ENCODE measurements around the gene C2CD4D.
"Not testable (repeated sequence)": the region's sequence is repeated elsewhere in the genome, so short reads cannot be mapped to it uniquely, and the experiment has no call there.

The C2CD4D gene

DNA sequence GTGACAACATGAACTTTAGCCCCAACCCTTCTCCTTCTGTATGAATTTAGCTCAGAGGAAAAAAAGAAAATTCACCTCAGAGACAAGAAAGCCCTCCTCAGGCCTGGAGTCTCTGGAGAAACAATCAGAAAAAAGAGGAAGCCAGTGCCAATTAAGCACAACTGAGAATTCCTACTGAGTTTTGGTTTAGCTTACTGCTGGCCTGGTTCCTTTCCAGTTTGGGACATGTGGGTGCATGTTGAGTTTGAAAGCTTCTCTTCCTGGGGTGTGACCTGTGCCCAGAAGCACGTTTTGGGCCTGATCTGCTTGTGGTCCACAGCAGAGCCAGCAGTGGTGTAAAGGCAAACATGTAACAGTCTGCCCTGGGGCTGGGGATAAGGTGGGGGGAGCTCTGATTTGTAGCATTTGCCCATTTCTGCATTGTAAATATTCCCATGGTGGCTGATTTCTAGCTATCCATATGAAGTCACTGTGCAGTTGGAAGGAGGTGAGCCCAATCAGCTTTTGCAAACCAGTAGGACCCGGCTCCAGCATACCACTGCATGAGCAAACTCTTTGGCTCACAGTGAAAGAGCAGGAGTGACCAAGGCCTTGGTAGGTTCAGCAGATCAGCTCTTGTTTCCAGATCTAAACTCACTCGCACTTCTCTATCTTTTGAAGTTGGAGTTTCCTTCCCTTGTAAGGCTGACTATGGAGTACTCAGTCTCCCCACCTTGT, 18.6 kb upstream of the C2CD4D start:
- Histone ChIP-seq H3K4me1 (ENCODE audit: control insufficient read depth in 1 of 2, insufficient read depth in 2 of 2, low read length in 2 of 2) (no peaks in the 10 kb centered on the region), H3K4me3 (ENCODE audit: low read depth in 1 of 2, low read length in 2 of 2) (no peak overlapping the region), H3K9me3 (ENCODE audit: control insufficient read depth in 1 of 2, low read length in 2 of 2) (no peaks in the 10 kb centered on the region), H3K36me3 (ENCODE audit: control insufficient read depth in 1 of 2, insufficient read depth in 2 of 2, low read length in 2 of 2) (no peaks in the 10 kb centered on the region), H3K27me3 (ENCODE audit: low read depth, low read length) (no peaks in the 10 kb centered on the region), H3K27ac (ENCODE audit: low read length) (no peak overlapping the region)

DNA sequence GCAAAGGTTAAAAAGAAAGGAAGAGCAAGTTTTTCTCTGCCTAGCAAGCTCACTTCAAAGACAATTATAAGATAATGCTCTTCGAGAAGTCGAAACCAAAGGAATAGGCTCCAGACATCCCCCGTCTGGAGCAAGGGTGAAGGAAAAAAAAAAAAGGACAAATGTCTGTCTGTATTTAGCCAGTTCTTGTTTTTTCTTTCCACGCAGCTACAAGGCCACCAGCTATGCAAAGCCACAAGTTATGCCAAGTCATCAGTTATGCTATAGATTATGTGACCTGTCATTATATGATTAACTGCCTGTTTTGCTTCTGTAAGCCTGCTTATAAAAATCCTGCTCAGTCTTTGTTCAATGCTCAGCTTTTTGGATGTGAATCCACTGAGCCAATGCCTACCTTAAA, 16.3 kb upstream of the C2CD4D start:
- Histone ChIP-seq H3K4me1 (ENCODE audit: control insufficient read depth in 1 of 2, insufficient read depth in 2 of 2, low read length in 2 of 2) (no peaks in the 10 kb centered on the region), H3K36me3 (ENCODE audit: control insufficient read depth in 1 of 2, insufficient read depth in 2 of 2, low read length in 2 of 2) (no peaks in the 10 kb centered on the region), H3K27ac (ENCODE audit: low read length) (no peak overlapping the region), H3K9me3 (ENCODE audit: control insufficient read depth in 1 of 2, low read length in 2 of 2) (no peaks in the 10 kb centered on the region), H3K4me3 (ENCODE audit: low read depth in 1 of 2, low read length in 2 of 2) (no peak overlapping the region), H3K27me3 (ENCODE audit: low read depth, low read length) (no peaks in the 10 kb centered on the region)

DNA sequence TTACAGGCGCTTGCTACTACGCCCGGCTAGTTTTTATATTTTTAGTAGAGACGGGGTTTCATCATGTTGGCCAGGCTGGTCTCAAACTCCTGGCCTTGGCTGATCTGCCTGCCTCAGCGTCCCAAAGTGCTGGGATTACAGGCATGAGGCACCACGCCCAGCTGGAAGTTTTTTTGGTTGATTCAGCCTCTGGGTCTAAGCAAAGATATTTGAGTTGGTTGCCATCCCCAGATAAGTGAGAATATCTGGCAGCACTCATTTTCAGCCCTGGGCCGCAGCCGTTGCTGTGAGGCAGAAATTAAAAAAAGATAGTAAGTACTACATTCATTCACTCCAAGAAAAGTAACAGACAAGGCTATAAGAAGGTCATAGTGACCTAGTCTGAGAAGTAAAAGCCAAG, 15.9 kb upstream of the C2CD4D start:
- not testable (repeated sequence) for H3K27me3 ChIP-seq (ENCODE audit: low read depth, low read length); H3K4me1 ChIP-seq (ENCODE audit: control insufficient read depth in 1 of 2, insufficient read depth in 2 of 2, low read length in 2 of 2); H3K36me3 ChIP-seq (ENCODE audit: control insufficient read depth in 1 of 2, insufficient read depth in 2 of 2, low read length in 2 of 2); H3K9me3 ChIP-seq (ENCODE audit: control insufficient read depth in 1 of 2, low read length in 2 of 2); H3K4me3 ChIP-seq (ENCODE audit: low read depth in 1 of 2, low read length in 2 of 2); H3K27ac ChIP-seq (ENCODE audit: low read length)

DNA sequence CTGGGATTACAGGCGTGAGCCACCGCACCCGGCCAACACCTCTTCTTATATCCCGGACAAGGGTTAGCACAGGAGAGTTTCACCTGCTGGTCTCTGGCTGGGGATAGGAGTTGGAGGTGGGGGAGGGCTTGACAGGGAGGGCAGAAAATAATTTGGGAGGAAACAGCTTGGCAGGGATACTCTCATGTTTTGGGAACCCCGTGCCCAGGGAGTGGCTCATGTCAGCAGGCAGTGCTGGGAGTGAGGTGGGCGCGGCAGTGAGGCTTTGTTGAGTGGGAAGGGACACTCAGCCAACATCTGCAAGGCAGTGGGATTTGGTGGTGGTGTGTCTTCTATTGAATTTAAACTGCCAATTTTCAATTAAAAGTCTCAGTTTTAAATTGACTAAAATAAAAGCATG, 15.0 kb upstream of the C2CD4D start:
- no peak overlapping the region for H3K27ac ChIP-seq (ENCODE audit: low read length)
- H3K27me3 ChIP-seq (ENCODE audit: low read depth, low read length), result no peaks in the 10 kb centered on the region
- no peaks in the 10 kb centered on the region for H3K36me3 ChIP-seq (ENCODE audit: control insufficient read depth in 1 of 2, insufficient read depth in 2 of 2, low read length in 2 of 2)
- no peaks in the 10 kb centered on the region for H3K4me1 ChIP-seq (ENCODE audit: control insufficient read depth in 1 of 2, insufficient read depth in 2 of 2, low read length in 2 of 2)
- no peak overlapping the region for H3K4me3 ChIP-seq (ENCODE audit: low read depth in 1 of 2, low read length in 2 of 2)
- H3K9me3 ChIP-seq (ENCODE audit: control insufficient read depth in 1 of 2, low read length in 2 of 2), result no peaks in the 10 kb centered on the region

DNA sequence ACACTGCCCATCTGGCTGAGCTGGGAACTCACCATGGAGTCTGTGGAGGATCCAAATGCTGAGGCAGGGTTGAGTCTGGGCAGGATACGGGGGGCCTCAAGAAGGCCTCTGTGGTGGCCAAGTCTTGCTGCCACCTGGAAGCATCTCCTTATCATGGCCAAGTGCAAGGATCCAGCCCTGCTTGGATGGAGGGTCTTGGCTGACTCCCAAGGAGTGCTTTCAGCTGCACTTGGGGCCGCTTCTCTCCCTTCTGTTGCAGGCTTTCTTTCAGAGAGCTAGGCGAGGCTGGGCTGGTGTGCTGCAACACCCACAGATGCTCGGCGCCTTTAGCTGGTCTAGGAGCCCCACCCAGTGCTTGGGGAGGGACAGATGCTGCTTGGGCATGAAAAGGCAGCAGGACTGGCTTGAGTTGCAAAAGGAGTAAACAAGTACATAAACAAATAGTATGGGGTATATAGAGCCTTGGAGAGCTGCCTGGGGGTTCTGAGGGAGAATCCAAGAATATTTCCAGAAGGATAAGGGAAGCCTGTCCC, 13.9 kb upstream of the C2CD4D start, which contains the start of gene THEM5:
Gene THEM5 (minus strand): TSS at position 302 of the 533 bp plus-strand sequence. CDS start 147 bp downstream, at position 155.
- Histone ChIP-seq H3K27me3 (ENCODE audit: low read depth, low read length) (no peaks in the 10 kb centered on the region), H3K36me3 (ENCODE audit: control insufficient read depth in 1 of 2, insufficient read depth in 2 of 2, low read length in 2 of 2) (no peaks in the 10 kb centered on the region), H3K27ac (ENCODE audit: low read length) (no peak within 1 kb of the TSS), H3K4me3 (ENCODE audit: low read depth in 1 of 2, low read length in 2 of 2) (no peak within 1 kb of the TSS), H3K4me1 (ENCODE audit: control insufficient read depth in 1 of 2, insufficient read depth in 2 of 2, low read length in 2 of 2) (no peaks in the 10 kb centered on the region), H3K9me3 (ENCODE audit: control insufficient read depth in 1 of 2, low read length in 2 of 2) (no peaks in the 10 kb centered on the region)

DNA sequence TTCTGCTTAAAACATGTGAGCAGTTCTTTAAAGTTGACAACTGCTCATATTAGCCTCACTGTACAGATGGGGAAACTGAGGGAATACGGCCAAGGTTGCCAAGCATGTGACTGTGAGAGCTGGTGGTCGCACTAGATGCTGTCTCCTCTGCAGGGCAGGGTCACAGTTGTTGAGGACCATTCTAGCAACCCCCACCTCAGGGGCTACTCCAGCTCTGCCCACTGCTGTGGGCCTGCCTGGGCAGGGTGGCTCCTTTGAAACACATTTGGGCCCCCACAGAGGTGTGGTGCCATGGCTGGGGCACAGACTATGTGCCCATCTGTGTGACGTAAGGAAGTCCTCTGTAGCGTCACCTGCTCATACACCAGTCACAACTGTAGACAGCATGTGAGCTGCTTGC, 13.1 kb upstream of the C2CD4D start:
- Histone ChIP-seq H3K9me3 (ENCODE audit: control insufficient read depth in 1 of 2, low read length in 2 of 2) (no peaks in the 10 kb centered on the region), H3K4me1 (ENCODE audit: control insufficient read depth in 1 of 2, insufficient read depth in 2 of 2, low read length in 2 of 2) (no peaks in the 10 kb centered on the region), H3K36me3 (ENCODE audit: control insufficient read depth in 1 of 2, insufficient read depth in 2 of 2, low read length in 2 of 2) (no peaks in the 10 kb centered on the region), H3K27me3 (ENCODE audit: low read depth, low read length) (no peaks in the 10 kb centered on the region), H3K27ac (ENCODE audit: low read length) (no peak overlapping the region), H3K4me3 (ENCODE audit: low read depth in 1 of 2, low read length in 2 of 2) (no peak overlapping the region)

DNA sequence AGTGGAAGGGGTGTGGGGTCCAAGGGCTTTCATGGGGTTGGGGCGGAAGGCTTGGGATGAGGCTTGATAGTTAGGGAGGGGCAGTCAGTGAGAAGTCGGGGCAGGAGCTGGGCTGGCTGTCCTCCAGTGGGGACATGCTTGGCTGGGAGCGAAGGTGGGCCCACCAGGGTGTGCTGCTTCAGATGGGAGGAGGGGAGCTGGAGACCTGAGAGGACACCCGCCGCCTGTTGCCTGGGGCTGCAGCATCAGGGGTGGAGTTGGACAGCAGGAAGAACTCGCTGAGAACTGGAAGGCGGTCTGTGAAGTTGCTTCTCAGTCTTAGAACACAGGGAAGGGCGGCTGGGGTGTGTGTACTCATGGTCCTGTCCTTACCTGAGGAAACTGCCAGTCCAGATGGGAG, 12.3 kb upstream of the C2CD4D start:
- no peaks in the 10 kb centered on the region for H3K36me3 ChIP-seq (ENCODE audit: control insufficient read depth in 1 of 2, insufficient read depth in 2 of 2, low read length in 2 of 2)
- no peaks in the 10 kb centered on the region for H3K4me1 ChIP-seq (ENCODE audit: control insufficient read depth in 1 of 2, insufficient read depth in 2 of 2, low read length in 2 of 2)
- no peaks in the 10 kb centered on the region for H3K27me3 ChIP-seq (ENCODE audit: low read depth, low read length)
- H3K4me3 ChIP-seq (ENCODE audit: low read depth in 1 of 2, low read length in 2 of 2), result no peak overlapping the region
- H3K27ac ChIP-seq (ENCODE audit: low read length), result no peak overlapping the region
- no peaks in the 10 kb centered on the region for H3K9me3 ChIP-seq (ENCODE audit: control insufficient read depth in 1 of 2, low read length in 2 of 2)

DNA sequence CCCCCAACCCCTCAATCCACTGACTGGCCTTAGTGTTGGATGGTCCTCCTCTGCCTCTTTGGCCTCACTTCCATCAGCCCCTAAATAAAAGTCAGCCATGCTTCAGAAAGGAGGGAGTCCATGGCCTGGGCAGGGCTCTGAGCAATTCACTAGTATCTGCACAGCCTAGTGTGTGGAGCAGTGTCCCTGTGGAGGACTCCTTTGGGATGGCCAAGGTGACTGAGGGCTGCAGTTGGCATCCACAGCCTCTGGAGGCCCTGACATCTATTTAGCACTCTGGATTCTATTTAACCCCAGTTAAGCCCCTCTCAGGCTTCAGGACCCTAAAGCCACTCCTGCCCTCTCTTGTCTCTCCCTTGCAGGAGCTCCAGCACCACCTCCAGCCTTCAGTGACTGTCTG, 10.3 kb upstream of the C2CD4D start:
- H3K36me3 ChIP-seq (ENCODE audit: control insufficient read depth in 1 of 2, insufficient read depth in 2 of 2, low read length in 2 of 2), result no peaks in the 10 kb centered on the region

DNA sequence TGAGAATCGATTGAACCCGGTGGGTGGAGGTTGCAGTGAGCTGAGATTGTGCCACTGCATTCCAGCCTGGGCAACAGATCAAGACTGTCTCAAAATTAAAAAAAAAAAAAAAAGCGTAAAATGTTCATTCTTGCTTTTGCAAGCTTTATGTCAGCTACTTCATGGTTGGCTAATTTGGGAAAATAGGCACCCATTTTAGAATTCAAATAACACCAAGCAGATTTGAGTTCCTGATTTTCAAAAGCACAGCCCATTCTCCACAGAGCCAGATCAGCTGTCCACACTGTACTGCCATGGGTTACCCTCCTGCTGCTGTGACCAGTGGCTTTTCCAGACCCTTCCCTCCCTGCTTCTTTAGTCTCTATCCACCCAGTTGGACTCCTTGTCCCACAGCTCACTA, 9.5 kb upstream of the C2CD4D start:
- Histone ChIP-seq H3K4me1 (ENCODE audit: control insufficient read depth in 1 of 2, insufficient read depth in 2 of 2, low read length in 2 of 2) (no peaks in the 10 kb centered on the region), H3K36me3 (ENCODE audit: control insufficient read depth in 1 of 2, insufficient read depth in 2 of 2, low read length in 2 of 2) (no peaks in the 10 kb centered on the region), H3K9me3 (ENCODE audit: control insufficient read depth in 1 of 2, low read length in 2 of 2) (no peaks in the 10 kb centered on the region), H3K4me3 (ENCODE audit: low read depth in 1 of 2, low read length in 2 of 2) (no peak overlapping the region), H3K27me3 (ENCODE audit: low read depth, low read length) (no peaks in the 10 kb centered on the region), H3K27ac (ENCODE audit: low read length) (no peak overlapping the region)

More for the DNA sequence above, 10.3 kb upstream of the C2CD4D start:
- Histone ChIP-seq H3K27ac (ENCODE audit: low read length) (no peak overlapping the region), H3K4me1 (ENCODE audit: control insufficient read depth in 1 of 2, insufficient read depth in 2 of 2, low read length in 2 of 2) (no peaks in the 10 kb centered on the region), H3K9me3 (ENCODE audit: control insufficient read depth in 1 of 2, low read length in 2 of 2) (no peaks in the 10 kb centered on the region), H3K27me3 (ENCODE audit: low read depth, low read length) (no peaks in the 10 kb centered on the region), H3K4me3 (ENCODE audit: low read depth in 1 of 2, low read length in 2 of 2) (no peak overlapping the region)

DNA sequence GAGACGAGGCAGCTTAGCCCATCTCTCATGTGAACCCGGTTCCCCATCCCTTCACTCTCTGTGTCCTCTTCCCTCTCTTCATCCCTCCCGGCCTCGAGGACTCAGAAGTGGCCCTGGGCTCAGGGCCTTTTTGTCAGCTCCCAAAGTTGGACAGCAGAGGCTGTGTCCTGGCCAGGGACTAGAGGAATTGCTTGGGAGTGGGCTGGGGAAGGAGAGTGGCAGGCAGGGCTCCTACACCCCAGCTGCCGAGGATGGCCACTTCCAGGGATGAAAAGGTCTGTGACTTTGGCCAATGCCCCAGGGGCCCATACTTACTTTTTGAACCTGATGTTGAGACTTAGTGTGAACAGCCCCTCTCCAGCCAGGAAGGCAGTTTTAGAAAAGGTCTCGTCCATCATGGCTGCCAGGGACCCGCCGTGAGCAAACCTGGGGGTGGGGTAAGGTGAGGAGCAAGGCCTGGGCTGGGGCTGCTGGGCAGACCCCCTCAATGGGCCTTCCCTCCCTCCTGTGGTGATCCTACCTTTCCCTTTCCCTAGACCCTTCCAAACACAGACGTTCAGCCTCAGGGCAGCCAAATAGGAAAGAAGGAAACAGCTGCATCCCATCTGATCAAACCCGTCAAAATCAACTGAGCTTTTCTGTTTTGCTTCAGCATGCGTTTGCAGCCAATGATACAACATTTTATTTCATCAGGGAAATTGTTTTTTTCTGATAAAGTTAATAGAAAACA, 8.4 kb upstream of the C2CD4D start:
- no peak overlapping the region for H3K27ac ChIP-seq (ENCODE audit: low read length)
- no peak overlapping the region for H3K4me3 ChIP-seq (ENCODE audit: low read depth in 1 of 2, low read length in 2 of 2)
- H3K9me3 ChIP-seq (ENCODE audit: control insufficient read depth in 1 of 2, low read length in 2 of 2), result no peaks in the 10 kb centered on the region
- no peaks in the 10 kb centered on the region for H3K4me1 ChIP-seq (ENCODE audit: control insufficient read depth in 1 of 2, insufficient read depth in 2 of 2, low read length in 2 of 2)
- H3K36me3 ChIP-seq (ENCODE audit: control insufficient read depth in 1 of 2, insufficient read depth in 2 of 2, low read length in 2 of 2), result no peaks in the 10 kb centered on the region
- no peaks in the 10 kb centered on the region for H3K27me3 ChIP-seq (ENCODE audit: low read depth, low read length)

DNA sequence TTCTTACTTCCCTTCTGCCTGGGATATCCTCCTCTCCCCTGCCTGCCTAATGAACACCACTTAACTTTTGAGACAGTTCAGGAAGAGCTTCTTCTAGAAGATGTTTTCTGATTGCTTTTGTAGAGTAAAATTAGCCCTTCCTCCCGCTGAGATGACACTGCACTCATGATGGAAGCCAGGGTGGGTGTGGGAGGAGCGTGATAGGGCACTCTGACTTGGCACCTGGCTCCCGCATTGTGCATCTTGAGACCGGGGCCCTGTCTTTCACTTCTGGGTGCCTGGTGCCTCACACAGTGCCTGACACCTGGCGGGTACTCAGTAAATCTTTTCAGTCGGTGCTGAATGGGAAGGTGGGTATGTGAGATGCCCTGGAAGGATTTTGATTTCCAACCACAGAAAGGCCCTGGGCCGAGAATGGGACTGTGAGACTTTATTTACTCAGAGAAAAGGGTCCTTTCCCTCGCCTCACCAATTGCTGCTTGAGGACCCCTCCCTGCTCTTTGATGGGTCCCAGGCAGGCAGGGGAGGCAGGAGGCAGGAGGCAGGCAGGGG, 7.1 kb upstream of the C2CD4D start:
- H3K4me1 ChIP-seq (ENCODE audit: control insufficient read depth in 1 of 2, insufficient read depth in 2 of 2, low read length in 2 of 2), result no peaks in the 10 kb centered on the region
- H3K9me3 ChIP-seq (ENCODE audit: control insufficient read depth in 1 of 2, low read length in 2 of 2), result no peaks in the 10 kb centered on the region
- no peaks in the 10 kb centered on the region for H3K36me3 ChIP-seq (ENCODE audit: control insufficient read depth in 1 of 2, insufficient read depth in 2 of 2, low read length in 2 of 2)
- H3K27me3 ChIP-seq (ENCODE audit: low read depth, low read length), result no peaks in the 10 kb centered on the region
- H3K27ac ChIP-seq (ENCODE audit: low read length), result no peak overlapping the region
- no peak overlapping the region for H3K4me3 ChIP-seq (ENCODE audit: low read depth in 1 of 2, low read length in 2 of 2)
